Gastrocnemius medialis (tissue), 4 donors: ENCODE measurements around the gene PLD5. TPM values are rescaled to one million over a fixed set of nuclear protein-coding genes. Genes with fewer than 3 reads are reported as not detected.

Source experiments
- ATAC-seq, 2 donors: fragments of 150-250 bp; one replicate each; pipeline ENCODE4 v1.9.1; 2016
- DNase-seq, 2 donors: peaks; one replicate each; pipeline ENCODE4 v3.0.0-alpha.2; 2019
- H3K27ac ChIP-seq, 4 donors: fragments of 200-600 bp; sonication (generic); 1 replicate in 1 of 4; 2 replicates in 3 of 4; pipeline ENCODE4 v1.5.1; 2016 to 2018; ENCODE audit warnings: mild to moderate bottlenecking in 2 of 4, moderate library complexity in 1 of 4
- H3K27me3 ChIP-seq, 3 donors: fragments of 200-600 bp; sonication (generic) in 2 of 3; 1 replicate in 1 of 3; 2 replicates in 2 of 3; pipeline versions ENCODE4 v1.5.1 to v1.6.0; 2016 to 2019; ENCODE audit warnings: mild to moderate bottlenecking in 1 of 3, moderate library complexity in 1 of 3
- H3K36me3 ChIP-seq, 2 donors: fragments of 200-600 bp; sonication (generic) in 1 of 2; one replicate each; pipeline ENCODE4 v1.5.1; 2017 to 2018
- H3K4me1 ChIP-seq, 2 donors: fragments of 200-600 bp; sonication (generic) in 1 of 2; one replicate each; pipeline ENCODE4 v1.5.1; 2016 to 2017; ENCODE audit warnings: mild to moderate bottlenecking in 2 of 2
- H3K4me3 ChIP-seq, 4 donors: fragments of 200-600 bp; sonication (generic) in 3 of 4; 1 replicate in 1 of 4; 2 replicates in 3 of 4; pipeline ENCODE4 v1.5.1; 2016 to 2019; ENCODE audit warnings: mild to moderate bottlenecking in 2 of 4
- H3K9me3 ChIP-seq, 3 donors: fragments of 200-600 bp; sonication (generic) in 2 of 3; 1 replicate in 1 of 3; 2 replicates in 2 of 3; pipeline ENCODE4 v1.5.1; 2016 to 2019
- POLR2A ChIP-seq, 2 donors: fragments of 450-650 bp; IDR thresholded peaks; one replicate each; pipeline ENCODE4 v1.6.1; 2017; ENCODE audit warnings: antibody characterized with exemption in 2 of 2, mild to moderate bottlenecking in 2 of 2, moderate library complexity in 2 of 2
- in situ Hi-C, 4 donors: fragments of 200-750 bp; cut with MboI; loops; one replicate each; pipeline versions ENCODE4 v1.15.0 to v1.8.0; 2017; ENCODE audit warnings: low sequenced_read_pairs in 4 of 4
- intact Hi-C: fragments of 100-400 bp; cut with DNase I; formaldehyde crosslinking; loops from one replicate; pipeline ENCODE4 v1.15.1; 2023; ENCODE audit warnings: low total_unique reads
- total RNA-seq, 4 donors: library from RNA; depleted of rRNA; stranded (reverse); fragments of >200 nt; gene quantifications; one replicate each; pipeline versions ENCODE4 v1.1.0 to v1.2.3, GENCODE V29; 2016
- TF ChIP-seq, protein P1 (sequence below), 5 experiments: fragments of 450-650 bp in 3 of 5; fragments of 200-600 bp in 2 of 5; sonication (generic) in 2 of 5; IDR thresholded peaks in 4 of 5; conservative IDR thresholded peaks in 1 of 5; 1 replicate in 4 of 5; 2 replicates in 1 of 5; pipeline ENCODE4 v1.5.1; 2016 to 2019; ENCODE audit warnings: antibody characterized with exemption in 5 of 5, mild to moderate bottlenecking in 3 of 5, moderate library complexity in 3 of 5

PLD5 gene
- total RNA-seq, 4 donors from 2014 or later, result 0.04 TPM; not detected in 3

DNA sequence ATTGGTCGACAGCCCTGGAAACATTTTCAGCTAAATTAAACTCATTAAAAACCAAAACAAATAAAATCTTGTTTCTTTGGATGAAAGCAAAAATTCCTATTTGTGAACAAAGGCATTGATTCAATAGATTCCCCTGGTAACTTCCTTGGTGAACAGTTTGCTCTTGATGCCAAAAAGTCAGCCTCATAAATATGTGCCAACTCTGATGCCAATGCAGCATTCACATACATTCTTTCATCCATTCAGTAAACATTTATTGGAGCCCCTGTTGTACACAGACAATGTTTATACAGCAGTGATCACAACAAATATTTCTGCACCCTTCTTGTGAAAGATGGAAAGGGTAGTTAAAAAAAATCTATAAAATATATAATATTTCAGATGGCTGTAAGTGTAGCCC lies 107.8 kb downstream of the PLD5 start:
- Histone ChIP-seq H3K4me3 (no peak overlapping the region), H3K9me3 (no peaks in the 10 kb centered on the region), H3K4me1 (no peaks in the 10 kb centered on the region), H3K36me3 (no peaks in the 10 kb centered on the region), H3K27me3 (no peaks in the 10 kb centered on the region), H3K27ac (no peak overlapping the region)
- intact Hi-C loops (no loop called here), in situ Hi-C loops (no loop called here)
- TF ChIP-seq, protein P1, sequence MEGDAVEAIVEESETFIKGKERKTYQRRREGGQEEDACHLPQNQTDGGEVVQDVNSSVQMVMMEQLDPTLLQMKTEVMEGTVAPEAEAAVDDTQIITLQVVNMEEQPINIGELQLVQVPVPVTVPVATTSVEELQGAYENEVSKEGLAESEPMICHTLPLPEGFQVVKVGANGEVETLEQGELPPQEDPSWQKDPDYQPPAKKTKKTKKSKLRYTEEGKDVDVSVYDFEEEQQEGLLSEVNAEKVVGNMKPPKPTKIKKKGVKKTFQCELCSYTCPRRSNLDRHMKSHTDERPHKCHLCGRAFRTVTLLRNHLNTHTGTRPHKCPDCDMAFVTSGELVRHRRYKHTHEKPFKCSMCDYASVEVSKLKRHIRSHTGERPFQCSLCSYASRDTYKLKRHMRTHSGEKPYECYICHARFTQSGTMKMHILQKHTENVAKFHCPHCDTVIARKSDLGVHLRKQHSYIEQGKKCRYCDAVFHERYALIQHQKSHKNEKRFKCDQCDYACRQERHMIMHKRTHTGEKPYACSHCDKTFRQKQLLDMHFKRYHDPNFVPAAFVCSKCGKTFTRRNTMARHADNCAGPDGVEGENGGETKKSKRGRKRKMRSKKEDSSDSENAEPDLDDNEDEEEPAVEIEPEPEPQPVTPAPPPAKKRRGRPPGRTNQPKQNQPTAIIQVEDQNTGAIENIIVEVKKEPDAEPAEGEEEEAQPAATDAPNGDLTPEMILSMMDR (IDR thresholded peaks at IDR 0.05 in 4 of 5, conservative IDR thresholded peaks at IDR 0.05 in 1 of 5), result no peak
- no peak for TF ChIP-seq POLR2A (IDR thresholded peaks at IDR 0.05)
- ATAC-seq (no peak), DNase-seq (no peak)

DNA sequence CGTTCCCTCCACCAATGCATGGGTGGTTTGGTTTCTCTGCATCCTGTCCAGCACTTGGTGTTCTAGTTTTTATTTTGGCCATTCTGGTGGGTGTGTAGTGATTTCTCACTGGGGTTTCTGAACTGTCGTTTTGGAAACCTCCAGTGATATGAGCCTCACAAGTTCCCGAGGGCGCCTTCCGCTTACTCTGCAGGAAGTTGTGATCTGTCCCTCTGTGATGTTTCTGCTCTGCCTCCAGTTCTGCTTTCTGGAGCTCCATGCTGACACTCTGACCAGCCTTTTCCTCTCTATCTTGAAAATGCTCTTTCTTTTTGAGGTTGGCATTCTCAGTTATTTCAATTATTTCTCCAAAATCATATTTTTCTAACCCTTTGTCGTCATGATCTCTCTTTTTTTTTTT lies 111.6 kb downstream of the PLD5 start:
- TF ChIP-seq, protein P1 (IDR thresholded peaks at IDR 0.05 in 4 of 5, conservative IDR thresholded peaks at IDR 0.05 in 1 of 5), result no peak
- TF ChIP-seq POLR2A (IDR thresholded peaks at IDR 0.05), result no peak
- no peak for ATAC-seq

GRCh38 chr1:242411901-242412300 lies 112.6 kb downstream of the PLD5 start:
- Histone ChIP-seq H3K4me3 (no peak overlapping the region), H3K4me1 (no peaks in the 10 kb centered on the region), H3K9me3 (no peaks in the 10 kb centered on the region), H3K36me3 (no peaks in the 10 kb centered on the region), H3K27ac (no peak overlapping the region), H3K27me3 (no peaks in the 10 kb centered on the region)
- DNase-seq, result no peak
- no peak for TF ChIP-seq POLR2A (IDR thresholded peaks at IDR 0.05)
- TF ChIP-seq, protein P1 (IDR thresholded peaks at IDR 0.05 in 4 of 5, conservative IDR thresholded peaks at IDR 0.05 in 1 of 5), result no peak
- intact Hi-C loops, result no loop called here
- in situ Hi-C loops, result no loop called here
- ATAC-seq, result no peak

More for the DNA sequence above, 111.6 kb downstream of the PLD5 start:
- Histone ChIP-seq H3K27ac (no peak overlapping the region), H3K27me3 (no peaks in the 10 kb centered on the region), H3K4me1 (no peaks in the 10 kb centered on the region), H3K4me3 (no peak overlapping the region), H3K36me3 (no peaks in the 10 kb centered on the region), H3K9me3 (no peaks in the 10 kb centered on the region)
- DNase-seq, result no peak
- intact Hi-C loops (no loop called here), in situ Hi-C loops (no loop called here)

DNA sequence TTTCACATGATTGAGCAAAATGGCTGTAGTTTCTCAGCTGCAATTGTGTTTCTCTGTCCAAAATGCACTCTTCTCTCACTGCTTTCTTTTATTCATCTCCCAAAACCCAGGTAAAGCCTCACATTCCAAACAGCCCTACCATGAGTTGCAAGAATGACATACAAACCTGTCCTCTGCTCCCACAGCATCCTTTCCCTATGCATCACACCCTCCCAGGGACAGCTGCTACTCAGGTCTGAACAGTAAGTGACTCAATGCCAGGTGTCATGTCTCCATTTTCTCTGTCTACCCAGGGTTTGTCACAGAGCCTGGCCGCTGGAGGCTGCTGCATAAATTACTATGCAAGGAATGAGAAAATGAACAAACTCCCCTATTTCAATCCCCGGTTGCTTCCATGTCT lies 118.5 kb downstream of the PLD5 start:
- Histone ChIP-seq H3K36me3 (no peaks in the 10 kb centered on the region), H3K27me3 (no peaks in the 10 kb centered on the region), H3K4me3 (no peak overlapping the region), H3K27ac (no peak overlapping the region), H3K9me3 (no peaks in the 10 kb centered on the region), H3K4me1 (no peaks in the 10 kb centered on the region)
- no peak for ATAC-seq
- intact Hi-C loops, result no loop called here
- TF ChIP-seq POLR2A (IDR thresholded peaks at IDR 0.05), result no peak
- TF ChIP-seq, protein P1 (IDR thresholded peaks at IDR 0.05 in 4 of 5, conservative IDR thresholded peaks at IDR 0.05 in 1 of 5), result no peak
- in situ Hi-C loops, result no loop called here
- no peak for DNase-seq

- ATAC-seq, result no peak
- in situ Hi-C loops (no loop called here), intact Hi-C loops (no loop called here)
- no peak overlapping the region for H3K4me3 ChIP-seq
- H3K4me1 ChIP-seq, result no peaks in the 10 kb centered on the region
- H3K27ac ChIP-seq, result no peak overlapping the region
- H3K36me3 ChIP-seq, result no peaks in the 10 kb centered on the region
- H3K27me3 ChIP-seq, result no peaks in the 10 kb centered on the region
- no peak for TF ChIP-seq POLR2A (IDR thresholded peaks at IDR 0.05)
- TF ChIP-seq, protein P1 (IDR thresholded peaks at IDR 0.05 in 4 of 5, conservative IDR thresholded peaks at IDR 0.05 in 1 of 5), result no peak
- H3K9me3 ChIP-seq, result no peaks in the 10 kb centered on the region
- no peak for DNase-seq
These were observed 120.2 kb downstream of the PLD5 start for GRCh38 chr1:242404296-242404695.
